ENCODE results near the gene DDX23.
"Not testable (repeated sequence)": the region's sequence is repeated elsewhere in the genome, so short reads cannot be mapped to it uniquely, and the experiment has no call there.

DDX23 gene

DNA sequence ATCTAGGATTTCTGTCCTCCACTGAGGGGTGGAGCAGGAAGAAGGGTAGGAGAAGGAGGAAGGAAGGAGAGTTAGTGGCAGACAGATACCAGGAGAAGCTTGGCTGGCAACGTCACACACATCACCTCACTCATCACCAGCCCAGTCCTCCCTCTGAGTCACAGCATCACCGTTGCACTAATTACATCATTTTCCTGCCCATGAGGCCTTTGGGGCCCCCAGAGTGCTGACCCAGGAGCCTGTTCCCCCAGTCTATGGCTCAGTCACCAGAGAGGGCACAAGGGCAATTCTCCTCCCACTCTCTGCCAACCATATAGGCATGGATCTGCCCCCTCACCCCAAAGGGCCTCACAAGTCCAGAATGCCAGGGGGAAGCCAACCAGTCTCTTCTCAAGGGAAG is 9.1 kb upstream of the DDX23 start:
- DNase-seq, result no peak

DNA sequence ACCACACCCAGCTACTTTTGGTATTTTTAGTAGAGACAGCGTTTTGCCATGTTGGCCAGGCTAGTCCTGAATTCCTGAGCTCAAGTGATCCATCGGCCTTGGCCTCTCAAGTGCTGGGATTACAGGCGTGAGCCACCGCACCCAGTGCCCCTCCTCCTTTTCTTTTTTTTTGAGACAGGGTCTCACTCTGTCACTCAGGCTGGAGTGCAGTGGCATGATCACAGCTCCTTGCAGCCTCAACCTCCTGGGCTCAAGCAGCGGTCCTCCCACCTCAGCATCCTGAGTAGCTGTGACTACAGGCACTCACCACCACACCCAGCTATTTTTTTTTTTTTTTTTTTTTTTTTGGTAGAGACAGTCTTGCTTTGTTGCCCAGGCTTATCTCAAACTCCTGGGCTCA is 8.3 kb upstream of the DDX23 start:
- DNase-seq, result not testable (repeated sequence)

DNA sequence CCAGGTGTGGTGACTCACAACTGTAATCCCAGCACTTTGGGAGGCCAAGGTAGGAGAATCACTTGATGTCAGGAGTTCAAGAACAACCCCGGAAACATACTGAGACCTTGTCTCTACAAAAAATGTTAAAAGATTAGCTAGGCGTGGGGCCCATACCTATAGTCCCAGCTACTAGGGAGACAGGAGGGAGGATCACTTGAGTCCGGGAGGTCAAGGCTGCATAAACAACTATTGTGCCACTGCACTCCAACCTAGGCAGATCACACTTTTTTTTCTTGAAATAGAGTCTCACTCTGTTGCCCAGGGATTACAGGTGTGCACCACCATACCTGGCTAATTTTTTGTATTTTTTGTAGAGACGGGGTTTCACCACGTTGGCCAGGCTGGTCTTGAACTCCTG is 7.6 kb upstream of the DDX23 start:
- DNase-seq, result no peak

DNA sequence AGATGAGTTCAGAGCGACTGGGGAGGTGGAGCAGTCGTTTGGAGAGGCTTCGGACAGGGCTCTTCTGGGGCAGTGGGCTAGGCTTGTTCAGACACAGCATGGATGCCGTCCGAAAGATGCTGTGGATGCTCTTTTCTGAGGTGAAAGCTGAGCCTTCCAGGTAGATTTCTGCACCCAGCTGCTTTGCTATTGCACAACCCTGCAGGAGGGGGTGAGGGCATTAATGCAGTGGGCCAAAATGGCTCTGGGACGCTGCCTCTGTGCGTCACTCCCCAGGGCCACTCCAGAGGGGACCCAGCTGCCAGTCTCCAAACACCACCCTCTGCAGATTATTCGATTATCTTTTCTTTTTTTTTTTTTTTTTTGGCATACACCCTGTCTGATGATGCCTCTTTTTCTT is 6.1 kb upstream of the DDX23 start:
- no peak for DNase-seq

DNA sequence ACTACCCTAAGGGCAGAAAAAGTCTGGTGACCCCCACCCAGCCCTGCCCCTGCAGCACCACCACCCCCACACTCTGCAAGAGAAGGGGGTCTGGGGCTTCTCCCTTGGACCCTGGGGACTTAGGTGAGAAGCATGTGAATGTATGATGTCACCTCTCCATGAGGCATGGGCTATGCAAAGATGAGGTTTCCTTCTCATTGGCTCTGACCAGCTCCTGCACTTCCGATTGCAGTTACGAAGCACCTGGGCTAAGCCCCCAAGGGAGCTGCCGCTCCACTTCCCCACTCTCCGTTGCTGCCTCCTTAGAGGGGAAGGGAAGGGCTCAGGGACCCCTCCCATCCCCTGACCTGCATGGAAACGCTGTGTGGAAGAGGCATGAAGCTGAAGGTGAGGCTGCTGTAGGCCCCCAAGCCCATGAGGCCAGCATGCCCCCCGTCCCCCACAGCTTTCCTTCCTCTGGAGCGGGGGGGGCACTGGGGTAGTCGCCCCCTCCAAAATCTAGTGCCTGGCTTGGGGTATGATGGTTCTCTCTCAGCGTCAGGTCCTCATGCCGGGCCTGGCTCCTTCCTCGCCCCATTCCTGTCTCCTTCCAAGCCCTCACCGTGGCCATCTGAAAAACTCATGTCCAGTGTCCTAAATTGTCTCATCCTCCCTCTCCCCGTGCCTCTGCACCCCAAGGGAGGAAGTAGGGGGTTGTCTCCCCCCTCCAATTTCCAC is 5.5 kb upstream of the DDX23 start:
- no peak for DNase-seq

DNA sequence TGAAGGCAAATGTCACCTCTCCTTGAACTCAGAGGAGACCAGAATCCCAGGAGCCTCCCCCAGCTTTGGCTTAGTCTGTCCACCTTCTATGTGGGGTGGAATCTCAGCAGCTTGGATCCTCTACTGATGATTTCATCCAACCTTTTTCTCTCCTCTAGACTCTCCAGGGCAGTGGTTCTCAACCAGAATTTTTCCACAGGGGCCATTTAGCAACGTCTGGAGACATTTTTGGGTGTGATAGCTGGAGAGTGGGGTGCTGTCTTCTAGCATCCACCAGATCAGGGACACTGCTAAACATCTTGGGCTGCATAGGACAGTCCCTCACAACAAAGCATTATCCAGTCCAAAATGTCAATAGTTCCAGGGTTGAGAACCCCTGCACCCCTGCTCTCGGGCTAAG is 4.4 kb upstream of the DDX23 start:
- no peak for DNase-seq

DNA sequence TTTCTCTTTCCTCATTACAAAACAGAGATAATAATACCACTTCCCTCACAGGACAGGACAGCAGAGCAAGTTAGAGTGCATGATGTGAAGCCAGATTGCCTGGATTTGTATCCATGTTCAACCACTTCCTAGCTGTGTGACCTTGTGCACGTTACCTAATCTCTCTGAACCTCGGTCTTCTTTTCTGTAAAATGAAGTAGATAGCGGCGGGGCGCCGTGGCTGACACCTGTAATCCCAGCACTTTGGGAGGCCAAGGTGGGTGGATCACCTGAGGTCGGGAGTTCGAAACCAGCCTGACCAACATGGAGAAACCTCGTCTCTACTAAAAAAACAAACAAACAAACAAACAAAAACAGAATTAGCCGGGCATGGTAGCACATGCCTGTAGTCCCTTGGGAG is 3.0 kb upstream of the DDX23 start:
- not testable (repeated sequence) for DNase-seq

DNA sequence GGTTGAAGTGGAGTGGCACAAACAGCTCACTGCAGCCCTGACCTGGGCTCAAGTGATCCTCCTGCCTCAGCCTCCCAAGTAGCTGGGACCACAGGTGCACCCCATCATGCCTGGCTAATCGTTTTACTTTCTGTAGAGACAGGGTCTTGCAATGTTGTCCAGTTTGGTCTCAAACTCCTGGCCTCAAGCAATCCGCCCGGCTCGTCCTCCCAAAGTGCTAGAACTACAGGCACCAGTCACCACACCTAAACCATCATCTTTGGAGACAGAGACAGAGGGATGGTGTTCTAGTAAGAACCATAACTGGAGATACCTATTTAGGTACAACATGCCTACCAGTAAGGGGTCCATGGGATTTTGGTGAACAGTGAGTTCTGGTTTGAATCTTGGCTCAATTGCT is 2.5 kb upstream of the DDX23 start:
- DNase-seq, result no peak

DNA sequence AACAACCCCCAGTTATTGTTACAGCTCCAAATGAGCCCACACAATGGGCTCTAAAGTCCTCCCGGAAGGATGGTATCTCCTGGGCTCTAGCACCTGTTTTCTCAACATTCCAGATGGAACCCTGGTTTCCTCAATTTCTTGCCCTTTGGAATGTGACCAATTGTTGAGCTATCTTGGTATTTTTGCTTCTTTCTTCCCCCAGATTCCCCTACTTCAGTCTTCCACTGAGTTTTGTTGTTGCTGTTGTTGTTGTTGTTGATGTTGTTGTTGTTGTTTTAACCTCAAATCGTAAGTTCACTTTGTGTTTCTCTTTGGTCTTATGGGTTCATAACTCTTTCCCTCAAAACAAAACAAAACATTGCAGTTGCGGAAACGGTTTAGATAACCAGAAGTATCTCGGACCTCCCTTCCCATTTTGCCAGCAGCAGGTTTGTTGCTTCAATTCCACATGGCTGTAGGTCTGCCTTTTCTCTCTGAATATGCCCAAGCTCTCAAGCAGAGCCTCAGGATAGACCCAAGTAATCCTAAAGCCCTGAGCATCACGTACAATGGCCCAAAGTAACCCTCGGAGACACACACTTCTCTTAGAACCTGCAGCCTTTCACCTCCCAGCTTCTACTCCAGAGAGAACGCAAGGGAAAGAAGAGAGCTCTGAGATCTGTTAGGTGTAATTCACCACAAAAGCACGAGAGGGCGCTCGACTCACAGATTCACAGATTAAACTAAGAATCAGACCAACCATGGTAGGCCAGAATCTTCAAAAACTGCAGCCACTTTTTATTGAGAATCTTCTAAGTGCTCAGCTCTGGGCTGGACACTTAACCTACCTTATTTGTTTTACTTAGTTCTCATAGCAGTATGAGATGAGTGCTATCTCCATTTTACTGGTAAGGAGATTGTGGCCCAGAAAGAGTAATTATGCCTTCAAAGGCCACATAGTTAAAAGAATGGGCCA is 1.0 kb upstream of the DDX23 start:
- peak; percentile 64 for DNase-seq

DNA sequence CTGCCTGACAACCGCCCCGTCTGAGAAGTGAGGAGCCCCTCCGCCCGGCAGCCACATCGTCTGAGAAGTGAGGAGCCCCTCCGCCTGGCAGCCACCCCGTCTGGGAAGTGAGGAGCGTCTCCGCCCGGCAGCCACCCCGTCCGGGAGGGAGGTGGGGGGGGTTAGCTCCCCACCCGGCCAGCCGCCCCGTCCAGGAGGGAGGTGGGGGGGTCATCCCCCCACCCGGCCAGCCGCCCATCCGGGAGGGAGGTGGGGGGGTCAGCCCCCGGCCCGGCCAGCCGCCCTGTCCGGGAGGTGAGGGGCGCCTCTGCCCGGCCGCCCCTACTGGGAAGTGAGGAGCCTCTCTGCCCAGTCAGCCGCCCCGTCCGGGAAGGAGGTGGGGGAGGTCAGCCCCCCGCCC is 9.9 kb downstream of the DDX23 start:
- not testable (repeated sequence) for DNase-seq

DNA sequence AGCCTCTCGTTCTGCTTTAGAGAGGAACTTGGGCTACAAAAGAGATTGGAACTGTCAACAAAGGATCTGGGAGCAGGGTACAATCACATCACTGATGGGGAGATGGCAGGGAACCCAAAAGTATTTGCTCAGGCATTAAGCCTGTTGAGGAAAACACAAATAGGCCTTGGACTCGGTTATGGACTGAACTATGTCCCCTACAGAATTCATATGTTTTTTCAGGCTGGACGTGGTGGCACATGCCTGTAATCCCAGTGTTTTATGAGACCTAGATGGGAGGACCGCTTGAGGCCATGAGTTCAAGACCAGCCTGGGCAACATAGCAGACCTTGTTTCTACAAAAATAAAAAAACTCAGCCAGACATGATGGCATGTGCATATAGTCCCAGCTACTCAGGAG is 13.9 kb downstream of the DDX23 start:
- no peak for DNase-seq

DNA sequence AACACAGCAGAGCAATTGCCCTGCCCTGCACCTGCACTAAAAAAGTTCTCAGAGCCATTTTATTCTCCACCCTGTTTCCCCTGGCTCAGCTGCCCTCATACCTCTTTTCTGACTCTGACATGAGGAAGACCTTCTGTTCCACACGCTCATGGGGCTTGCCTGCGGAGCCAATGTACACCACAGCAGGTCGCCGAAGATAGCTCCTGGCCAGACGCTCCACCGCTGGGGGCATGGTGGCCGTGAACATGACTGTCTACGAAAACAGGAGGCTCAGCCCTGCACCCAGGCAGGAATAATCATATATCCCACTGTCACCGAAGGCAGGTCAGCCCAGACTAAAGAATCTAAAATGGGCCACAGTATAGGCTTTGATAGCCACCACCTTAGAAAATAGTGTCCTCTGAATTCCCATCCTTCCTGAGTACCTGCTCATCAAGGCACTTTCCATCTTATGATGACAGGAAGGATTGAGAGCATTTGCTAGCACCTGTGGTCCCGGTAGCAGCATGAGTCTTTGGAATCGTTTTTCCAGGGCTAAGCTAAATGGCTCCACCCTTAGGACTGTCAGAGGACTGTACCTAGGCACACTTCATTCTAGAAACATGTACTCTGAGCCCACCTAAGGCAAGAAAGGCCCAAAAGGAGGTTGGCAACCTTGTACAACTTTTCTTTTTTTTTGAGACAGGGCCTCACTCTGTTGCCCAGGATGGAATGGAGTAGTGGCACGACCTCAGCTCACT is 19.5 kb downstream of the DDX23 start:
- DNase-seq, result no peak

DNA sequence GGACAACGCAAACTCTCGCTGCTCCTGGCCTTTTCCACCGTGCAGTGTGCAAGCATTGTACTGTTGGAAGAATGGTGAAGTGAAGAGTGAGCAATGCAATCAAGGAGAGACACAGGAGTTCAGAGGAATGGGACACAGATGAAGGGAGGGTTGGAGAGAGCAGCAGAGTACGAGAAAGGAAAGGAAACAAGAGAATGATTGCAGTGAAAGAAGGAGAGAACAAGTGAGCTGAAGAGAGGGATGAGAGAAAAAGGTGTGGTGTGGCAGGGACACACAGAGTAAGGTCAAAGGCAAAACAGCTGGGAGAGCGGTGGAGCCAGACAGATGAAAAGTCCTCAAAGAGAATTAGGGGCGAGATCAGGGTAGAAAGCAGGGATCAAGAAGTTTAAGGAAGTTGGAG is 20.7 kb downstream of the DDX23 start:
- no peak for DNase-seq

DNA sequence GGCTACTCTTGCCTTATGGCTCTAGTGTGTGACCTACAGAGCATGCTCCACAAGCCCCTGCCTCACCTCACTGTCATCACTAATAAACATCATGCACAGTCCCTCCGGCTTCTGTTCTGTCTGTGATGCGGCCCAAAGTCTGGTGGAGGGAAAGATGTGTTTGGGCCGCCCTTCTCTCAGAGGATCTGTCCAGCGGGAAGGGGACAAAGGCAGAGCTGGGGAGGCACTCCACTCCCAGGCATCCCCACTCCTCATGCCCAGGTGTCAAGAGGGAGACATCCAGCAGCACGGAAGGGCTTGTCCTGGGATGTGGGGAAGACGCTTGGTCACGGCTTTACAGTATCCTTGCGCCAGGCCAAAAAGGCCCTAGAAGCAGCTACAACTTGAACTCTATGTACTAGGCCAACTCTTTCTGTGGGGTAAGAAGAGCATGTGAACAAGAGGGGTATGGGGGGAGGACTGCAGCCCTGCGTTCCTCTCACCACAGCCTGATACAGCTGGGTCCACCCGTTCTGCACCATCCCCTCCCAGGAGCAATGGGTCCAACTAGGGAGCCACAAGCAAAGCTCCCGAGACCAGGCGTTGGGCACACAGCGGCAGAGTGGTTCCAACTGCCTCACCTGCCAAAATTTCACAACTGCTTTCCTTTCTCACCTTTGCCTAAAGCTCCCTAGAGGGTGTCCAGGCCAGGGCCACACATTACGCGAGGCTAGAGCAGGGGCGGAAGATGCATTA is 23.0 kb downstream of the DDX23 start:
- no peak for DNase-seq

DNA sequence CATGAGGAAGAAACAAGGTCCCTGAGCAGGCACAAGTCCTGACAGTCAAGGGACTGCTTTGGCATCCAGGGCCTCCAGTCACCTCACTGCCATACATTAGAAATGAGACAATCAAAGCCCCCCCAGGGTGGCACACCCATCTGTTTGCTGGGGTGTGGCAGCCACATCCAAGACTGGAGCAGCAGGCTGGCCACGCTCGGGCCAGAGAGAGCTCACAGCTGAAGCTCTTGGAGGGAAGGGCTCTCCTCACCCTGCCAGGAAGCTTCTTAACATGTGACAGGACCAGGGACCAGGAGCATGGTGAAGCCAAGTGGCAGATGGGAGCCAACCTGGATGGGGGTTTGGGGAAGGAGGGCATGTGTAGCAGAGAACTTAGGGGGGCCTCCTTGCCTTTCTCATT is 23.7 kb downstream of the DDX23 start:
- DNase-seq, result no peak

DNA sequence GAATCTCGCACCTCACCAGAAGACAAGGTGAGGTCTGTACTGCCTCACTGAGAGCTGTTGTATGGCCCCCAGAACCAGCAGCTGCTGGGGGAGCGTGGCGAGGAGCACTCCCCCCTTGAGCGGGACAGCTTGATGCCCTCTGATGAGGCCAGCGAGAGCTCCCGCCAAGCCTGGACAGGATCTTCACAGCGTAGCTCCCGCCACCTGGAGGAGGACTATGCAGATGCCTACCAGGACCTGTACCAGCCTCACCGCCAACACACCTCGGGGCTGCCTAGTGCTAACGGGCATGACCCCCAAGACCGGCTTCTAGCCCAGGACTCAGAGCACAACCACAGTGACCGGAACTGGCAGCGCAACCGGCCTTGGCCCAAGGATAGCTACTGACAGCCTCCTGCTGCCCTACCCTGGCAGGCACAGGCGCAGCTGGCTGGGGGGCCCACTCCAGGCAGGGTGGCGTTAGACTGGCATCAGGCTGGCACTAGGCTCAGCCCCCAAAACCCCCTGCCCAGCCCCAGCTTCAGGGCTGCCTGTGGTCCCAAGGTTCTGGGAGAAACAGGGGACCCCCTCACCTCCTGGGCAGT is 24.4 kb downstream of the DDX23 start:
- no peak for DNase-seq

DNA sequence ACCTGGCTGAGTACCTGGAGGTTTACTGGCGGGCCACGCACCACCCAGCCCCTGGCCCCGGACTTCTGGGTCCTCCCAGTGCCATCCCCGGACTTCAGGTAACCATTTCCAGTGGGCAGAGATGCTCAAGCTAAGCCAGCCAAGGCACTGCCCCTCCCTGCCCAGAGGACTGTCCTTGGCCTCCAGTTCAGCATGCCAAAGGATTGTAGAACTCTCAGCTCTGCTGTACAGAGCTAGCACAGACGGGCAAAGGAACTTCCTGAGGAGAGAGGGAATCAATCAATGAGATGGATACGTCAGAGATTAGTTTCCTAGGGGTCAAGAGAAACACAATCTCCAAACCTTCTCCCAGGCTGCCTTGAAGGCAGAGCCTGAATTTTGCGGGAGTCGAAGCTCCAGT is 24.9 kb downstream of the DDX23 start:
- no peak for DNase-seq

DNA sequence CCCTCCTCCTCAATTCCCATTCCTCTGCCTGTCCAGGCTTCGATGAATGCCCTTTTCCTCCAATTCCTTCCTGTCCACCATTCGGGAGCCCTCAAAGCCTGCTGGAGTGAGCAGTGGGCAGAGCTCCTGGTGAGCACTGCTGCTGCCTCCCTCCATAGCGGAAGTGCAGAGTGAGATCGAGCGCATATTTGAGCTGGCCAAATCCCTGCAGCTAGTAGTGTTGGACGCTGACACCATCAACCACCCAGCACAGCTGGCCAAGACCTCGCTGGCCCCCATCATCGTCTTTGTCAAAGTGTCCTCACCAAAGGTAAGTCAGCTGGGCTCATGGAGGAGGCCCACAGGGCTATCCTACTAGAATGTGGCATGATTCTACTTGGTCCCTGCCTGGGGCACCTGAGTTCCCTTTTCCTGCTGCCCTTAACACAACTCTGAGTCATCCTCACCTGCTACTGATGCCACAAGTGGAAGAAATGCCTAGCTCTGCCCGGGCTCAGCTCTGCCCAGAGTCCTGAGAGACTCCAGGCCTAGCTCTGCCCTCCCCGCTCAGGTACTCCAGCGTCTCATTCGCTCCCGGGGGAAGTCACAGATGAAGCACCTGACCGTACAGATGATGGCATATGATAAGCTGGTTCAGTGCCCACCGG is 25.6 kb downstream of the DDX23 start:
- no peak for DNase-seq

DNA sequence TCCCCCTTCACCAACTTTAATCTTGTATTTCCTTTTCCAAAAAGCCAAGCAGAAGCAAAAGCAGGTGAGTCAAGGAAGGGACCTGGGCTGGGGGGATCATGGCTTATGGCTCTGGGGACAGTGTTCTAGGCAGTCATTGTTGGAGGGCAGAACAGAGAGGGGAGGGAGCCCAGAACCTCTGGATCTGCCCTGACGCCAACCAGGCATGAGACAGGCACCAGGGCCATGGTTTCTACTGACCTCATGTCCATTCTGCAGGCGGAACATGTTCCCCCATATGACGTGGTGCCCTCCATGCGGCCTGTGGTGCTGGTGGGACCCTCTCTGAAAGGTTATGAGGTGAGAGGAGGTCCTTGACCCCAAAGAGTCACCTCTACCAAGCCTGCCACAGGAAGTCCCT is 27.1 kb downstream of the DDX23 start:
- no peak for DNase-seq

DNA sequence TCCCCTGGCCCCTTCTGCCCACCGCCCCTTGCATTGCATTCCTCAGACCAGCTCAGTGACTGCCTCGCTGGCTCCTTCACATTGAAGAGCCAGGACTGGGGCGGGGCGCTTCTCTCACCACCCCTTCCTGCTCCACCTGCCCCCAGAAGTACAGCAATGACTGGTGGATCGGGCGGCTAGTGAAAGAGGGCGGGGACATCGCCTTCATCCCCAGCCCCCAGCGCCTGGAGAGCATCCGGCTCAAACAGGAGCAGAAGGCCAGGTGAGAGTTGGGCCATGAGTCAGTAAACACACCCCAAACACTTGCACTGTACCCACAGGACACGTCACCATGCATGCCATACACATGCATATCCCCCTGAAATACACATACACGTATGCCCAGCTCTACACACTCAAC is 27.9 kb downstream of the DDX23 start:
- DNase-seq, result no peak

DNA sequence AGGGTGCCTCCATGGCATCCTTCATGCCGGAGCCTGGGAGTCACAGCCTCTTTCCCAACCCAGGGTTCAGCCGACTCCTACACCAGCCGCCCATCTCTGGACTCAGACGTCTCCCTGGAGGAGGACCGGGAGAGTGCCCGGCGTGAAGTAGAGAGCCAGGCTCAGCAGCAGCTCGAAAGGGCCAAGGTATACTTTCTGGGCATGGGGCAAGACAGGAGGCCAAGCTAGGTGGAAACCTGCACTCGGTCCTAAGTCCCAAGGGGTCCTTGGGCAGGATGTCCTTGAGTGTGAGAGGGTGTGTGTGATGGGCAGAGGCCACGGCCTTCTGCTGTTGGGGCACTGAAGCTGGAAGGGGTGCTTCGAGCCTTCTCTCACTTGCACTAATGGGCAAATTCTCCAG is 28.7 kb downstream of the DDX23 start:
- DNase-seq, result no peak

DNA sequence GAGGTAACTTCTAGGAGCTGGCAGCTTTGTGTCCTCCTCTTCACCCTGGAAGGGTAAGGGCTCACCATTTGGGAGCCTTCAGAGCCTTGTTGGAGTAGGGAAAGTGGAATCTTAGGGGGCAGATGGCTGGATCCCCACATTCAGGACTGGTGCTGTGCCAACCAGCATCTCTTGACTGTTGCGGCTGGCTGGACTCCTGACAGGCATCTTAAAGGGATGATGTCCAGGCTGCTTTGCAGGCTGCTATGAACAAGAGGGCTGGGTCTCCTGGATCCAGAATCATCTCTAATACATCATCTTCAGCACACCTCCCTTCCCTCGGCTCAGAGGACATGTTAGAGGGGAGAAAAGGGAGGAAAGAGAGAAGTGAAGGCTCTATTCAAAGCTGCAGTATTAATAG is 29.3 kb downstream of the DDX23 start:
- no peak for DNase-seq
